NOMO-1 treated with DMSO at 0.1 percent for 48 hours (cell line): ENCODE results near the gene IL32.
"Not testable (repeated sequence)": the region's sequence is repeated elsewhere in the genome, so short reads cannot be mapped to it uniquely, and the experiment has no call there.

Source experiments
- DNase-seq: peaks from one replicate; lab custom pipeline; 2025; ENCODE audit not compliant: unreplicated experiment; lab: John Stamatoyannopoulos, UW

Gene IL32

GRCh38 chr16:3069146-3069545, 3.7 kb downstream of the IL32 start:
- not testable (repeated sequence) for DNase-seq

GRCh38 chr16:3070608-3071111, 5.2 kb downstream of the IL32 start:
- DNase-seq: no peak

GRCh38 chr16:3071655-3072054, 6.2 kb downstream of the IL32 start:
- DNase-seq: no peak

GRCh38 chr16:3072148-3072547, 6.7 kb downstream of the IL32 start:
- not testable (repeated sequence) for DNase-seq

- DNase-seq: peak; percentile 24
Observed at GRCh38 chr16:3072576-3073263, 7.3 kb downstream of the IL32 start.

- DNase-seq: no peak
Observed at GRCh38 chr16:3073448-3073847, 8.0 kb downstream of the IL32 start.

GRCh38 chr16:3074860-3075522, 9.6 kb downstream of the IL32 start:
- peak; percentile 45 for DNase-seq

- DNase-seq: no peak
Observed at GRCh38 chr16:3075523-3075915, 10.1 kb downstream of the IL32 start.

- DNase-seq: not testable (repeated sequence)
Observed at GRCh38 chr16:3075946-3076345, 10.5 kb downstream of the IL32 start.

- DNase-seq: no peak
Observed at GRCh38 chr16:3076577-3076976, 11.1 kb downstream of the IL32 start.

- DNase-seq: no peak
Observed at GRCh38 chr16:3080024-3080423, 14.6 kb downstream of the IL32 start.

GRCh38 chr16:3081957-3082356, 16.5 kb downstream of the IL32 start:
- DNase-seq: not testable (repeated sequence)

GRCh38 chr16:3083408-3083807, 18.0 kb downstream of the IL32 start:
- DNase-seq: not testable (repeated sequence)

GRCh38 chr16:3084491-3084890, 19.1 kb downstream of the IL32 start:
- DNase-seq: no peak

- no peak for DNase-seq
Observed at GRCh38 chr16:3084969-3085670, 19.7 kb downstream of the IL32 start.

- DNase-seq: no peak
Observed at GRCh38 chr16:3085868-3086595, 20.6 kb downstream of the IL32 start.

- peak; percentile 50 for DNase-seq
Observed at GRCh38 chr16:3086596-3087242, 21.3 kb downstream of the IL32 start.

GRCh38 chr16:3087243-3088235, 22.1 kb downstream of the IL32 start:
- no peak for DNase-seq

GRCh38 chr16:3088450-3088849, 23.0 kb downstream of the IL32 start:
- DNase-seq: no peak
